Measurements from ENCODE around the gene INPP4B. TPM values are rescaled to one million over a fixed set of nuclear protein-coding genes. Genes with fewer than 3 reads are reported as not detected.

The INPP4B gene
- total and polyA plus RNA-seq, 3 experiments from 2014 or later, result 50.3 to 52.6 (median 52.6) TPM

GRCh38 chr4:142598132-142598531 lies 248.0 kb downstream of the INPP4B start:
- Histone ChIP-seq H3K4me3 (ENCODE audit: low read length) (no peak overlapping the region), H3K36me3 (ENCODE audit: insufficient read depth, low read length) (no peaks in the 10 kb centered on the region), H3K9me3 (ENCODE audit: low read length) (peaks cover 4% of the 10 kb centered on the region), H3K4me1 (ENCODE audit: insufficient read depth, low read length) (no peaks in the 10 kb centered on the region), H3K27me3 (ENCODE audit: insufficient read depth, low read length, poor library complexity, severe bottlenecking) (no peaks in the 10 kb centered on the region), H3K27ac (ENCODE audit: low read depth, low read length) (no peak overlapping the region)
- CTCF ChIA-PET, result no interaction called here
- Mint-ChIP-seq H3K9me3 (peaks cover 2 to 34% (median 19%) of the 10 kb centered on the region in 5 donors), H3K27me3 (no peaks in the 10 kb centered on the region), H3K36me3 (peaks cover 12 to 53% (median 47%) of the 10 kb centered on the region in 3 donors), H3K27ac (peak overlapping the region in 1 of 8 donors; percentile 89), H3K4me1 (no peaks in the 10 kb centered on the region), H3K4me3 (no peak overlapping the region)
- no peak for DNase-seq
- POLR2A ChIA-PET, result no interaction called here

GRCh38 chr4:142596595-142596994 lies 249.5 kb downstream of the INPP4B start:
- Mint-ChIP-seq H3K27me3 (no peaks in the 10 kb centered on the region), H3K4me1 (no peaks in the 10 kb centered on the region), H3K36me3 (peaks cover 11 to 47% (median 44%) of the 10 kb centered on the region in 3 donors), H3K4me3 (no peak overlapping the region), H3K9me3 (peaks cover 0 to 23% (median 8%) of the 10 kb centered on the region in 5 donors), H3K27ac (no peak overlapping the region)
- Histone ChIP-seq H3K4me1 (ENCODE audit: insufficient read depth, low read length) (no peaks in the 10 kb centered on the region), H3K27me3 (ENCODE audit: insufficient read depth, low read length, poor library complexity, severe bottlenecking) (no peaks in the 10 kb centered on the region), H3K9me3 (ENCODE audit: low read length) (no peaks in the 10 kb centered on the region), H3K27ac (ENCODE audit: low read depth, low read length) (no peak overlapping the region), H3K36me3 (ENCODE audit: insufficient read depth, low read length) (no peaks in the 10 kb centered on the region), H3K4me3 (ENCODE audit: low read length) (no peak overlapping the region)
- ChIA-PET POLR2A (no interaction called here), CTCF (no interaction called here)
- no peak for DNase-seq

GRCh38 chr4:142596121-142596520 lies 250.0 kb downstream of the INPP4B start:
- H3K4me1 ChIP-seq (ENCODE audit: insufficient read depth, low read length), result no peaks in the 10 kb centered on the region
- Mint-ChIP-seq H3K4me3 (no peak overlapping the region), H3K9me3 (peaks cover 0 to 21% (median 8%) of the 10 kb centered on the region in 5 donors), H3K4me1 (no peaks in the 10 kb centered on the region), H3K27ac (no peak overlapping the region), H3K36me3 (peaks cover 12 to 47% (median 43%) of the 10 kb centered on the region in 3 donors), H3K27me3 (no peaks in the 10 kb centered on the region)
- H3K4me3 ChIP-seq (ENCODE audit: low read length), result no peak overlapping the region
- no peaks in the 10 kb centered on the region for H3K27me3 ChIP-seq (ENCODE audit: insufficient read depth, low read length, poor library complexity, severe bottlenecking)
- H3K9me3 ChIP-seq (ENCODE audit: low read length), result no peaks in the 10 kb centered on the region
- ChIA-PET POLR2A (no interaction called here), CTCF (no interaction called here)
- no peak overlapping the region for H3K27ac ChIP-seq (ENCODE audit: low read depth, low read length)
- no peaks in the 10 kb centered on the region for H3K36me3 ChIP-seq (ENCODE audit: insufficient read depth, low read length)
- no peak for DNase-seq

- ChIA-PET CTCF (no interaction called here), POLR2A (no interaction called here)
- Mint-ChIP-seq H3K27me3 (no peaks in the 10 kb centered on the region), H3K9me3 (peaks cover 0 to 15% (median 5%) of the 10 kb centered on the region in 5 donors), H3K4me1 (no peaks in the 10 kb centered on the region), H3K4me3 (no peak overlapping the region), H3K36me3 (peaks cover 10 to 46% (median 41%) of the 10 kb centered on the region in 3 donors), H3K27ac (no peak overlapping the region)
- Histone ChIP-seq H3K27me3 (ENCODE audit: insufficient read depth, low read length, poor library complexity, severe bottlenecking) (no peaks in the 10 kb centered on the region), H3K4me3 (ENCODE audit: low read length) (no peak overlapping the region), H3K36me3 (ENCODE audit: insufficient read depth, low read length) (no peaks in the 10 kb centered on the region), H3K9me3 (ENCODE audit: low read length) (no peaks in the 10 kb centered on the region), H3K4me1 (ENCODE audit: insufficient read depth, low read length) (no peaks in the 10 kb centered on the region), H3K27ac (ENCODE audit: low read depth, low read length) (no peak overlapping the region)
- no peak for DNase-seq
Observed at GRCh38 chr4:142595222-142595871, 250.8 kb downstream of the INPP4B start.

GRCh38 chr4:142585411-142585810 lies 260.7 kb downstream of the INPP4B start:
- Mint-ChIP-seq H3K9me3 (peaks cover 0 to 8% (median 0%) of the 10 kb centered on the region in 5 donors), H3K27ac (no peak overlapping the region), H3K4me1 (no peaks in the 10 kb centered on the region), H3K27me3 (no peaks in the 10 kb centered on the region), H3K4me3 (no peak overlapping the region), H3K36me3 (peaks cover 19 to 42% (median 34%) of the 10 kb centered on the region in 3 donors)
- Histone ChIP-seq H3K9me3 (ENCODE audit: low read length) (no peaks in the 10 kb centered on the region), H3K27ac (ENCODE audit: low read depth, low read length) (no peak overlapping the region), H3K36me3 (ENCODE audit: insufficient read depth, low read length) (no peaks in the 10 kb centered on the region), H3K4me1 (ENCODE audit: insufficient read depth, low read length) (no peaks in the 10 kb centered on the region), H3K27me3 (ENCODE audit: insufficient read depth, low read length, poor library complexity, severe bottlenecking) (no peaks in the 10 kb centered on the region), H3K4me3 (ENCODE audit: low read length) (no peak overlapping the region)
- ChIA-PET CTCF (no interaction called here), POLR2A (no interaction called here)
- no peak for DNase-seq

DNA sequence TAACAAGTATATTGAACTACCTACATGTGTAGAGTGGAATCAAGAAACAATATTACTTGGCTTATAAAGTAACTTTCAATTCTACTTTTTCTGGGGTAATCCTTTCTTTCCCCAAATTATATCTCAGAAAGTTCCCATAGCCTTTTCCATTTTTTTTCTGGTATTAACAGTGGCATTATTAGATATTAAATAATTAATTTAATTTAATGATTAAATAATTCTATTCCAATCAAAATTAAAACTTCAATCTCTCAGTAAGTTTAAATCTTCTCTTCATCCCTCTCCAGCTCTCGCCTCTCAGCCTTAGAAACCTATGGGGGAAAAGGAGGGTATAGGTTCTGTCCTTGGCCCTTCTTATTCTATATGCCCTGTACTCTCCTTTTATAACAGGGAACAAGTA lies 262.4 kb downstream of the INPP4B start:
- Histone ChIP-seq H3K36me3 (ENCODE audit: insufficient read depth, low read length) (no peaks in the 10 kb centered on the region), H3K4me3 (ENCODE audit: low read length) (no peak overlapping the region), H3K27me3 (ENCODE audit: insufficient read depth, low read length, poor library complexity, severe bottlenecking) (no peaks in the 10 kb centered on the region), H3K27ac (ENCODE audit: low read depth, low read length) (no peak overlapping the region), H3K4me1 (ENCODE audit: insufficient read depth, low read length) (peaks cover 5% of the 10 kb centered on the region), H3K9me3 (ENCODE audit: low read length) (no peaks in the 10 kb centered on the region)
- H3K4me1 Mint-ChIP-seq, result no peaks in the 10 kb centered on the region
- H3K27ac Mint-ChIP-seq, result no peak overlapping the region
- peaks cover 14 to 31% (median 18%) of the 10 kb centered on the region in 3 donors for H3K36me3 Mint-ChIP-seq
- H3K27me3 Mint-ChIP-seq, result no peaks in the 10 kb centered on the region
- no peaks in the 10 kb centered on the region for H3K9me3 Mint-ChIP-seq
- no peak overlapping the region for H3K4me3 Mint-ChIP-seq
- POLR2A ChIA-PET, result no interaction called here
- CTCF ChIA-PET, result no interaction called here
- DNase-seq, result no peak

DNA sequence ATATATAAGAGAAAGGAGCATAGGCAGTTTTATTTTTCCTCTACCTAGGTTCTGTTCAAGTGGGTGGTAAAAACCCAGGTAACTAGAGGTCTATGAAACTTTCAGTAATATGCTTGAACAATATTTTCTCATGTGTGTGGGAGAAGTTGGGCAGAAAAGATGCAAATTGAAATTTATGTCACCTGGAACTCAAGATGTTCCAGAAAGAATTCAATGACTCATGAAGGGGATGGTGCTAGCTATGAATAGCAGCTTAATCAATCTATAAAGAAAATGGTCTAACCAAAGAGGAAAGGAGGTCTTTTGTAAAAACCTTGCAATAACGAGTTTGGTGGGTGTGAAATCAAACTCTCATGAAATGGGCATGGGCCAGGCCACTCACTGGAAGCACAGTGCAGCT lies 263.8 kb downstream of the INPP4B start:
- ChIA-PET POLR2A (interaction anchor here (0.5 kb wide), 1 partner anchor 573 kb away, joined by 3 read pairs; no protein-coding TSS in a partner anchor), CTCF (no interaction called here)
- Histone ChIP-seq H3K9me3 (ENCODE audit: low read length) (no peaks in the 10 kb centered on the region), H3K27me3 (ENCODE audit: insufficient read depth, low read length, poor library complexity, severe bottlenecking) (no peaks in the 10 kb centered on the region), H3K36me3 (ENCODE audit: insufficient read depth, low read length) (no peaks in the 10 kb centered on the region), H3K27ac (ENCODE audit: low read depth, low read length) (no peak overlapping the region), H3K4me3 (ENCODE audit: low read length) (no peak overlapping the region), H3K4me1 (ENCODE audit: insufficient read depth, low read length) (peaks cover 5% of the 10 kb centered on the region)
- no peak overlapping the region for H3K27ac Mint-ChIP-seq
- no peaks in the 10 kb centered on the region for H3K27me3 Mint-ChIP-seq
- DNase-seq, result no peak
- H3K36me3 Mint-ChIP-seq, result peaks cover 12 to 29% (median 23%) of the 10 kb centered on the region in 3 donors
- H3K9me3 Mint-ChIP-seq, result no peaks in the 10 kb centered on the region
- H3K4me3 Mint-ChIP-seq, result no peak overlapping the region
- H3K4me1 Mint-ChIP-seq, result no peaks in the 10 kb centered on the region

GRCh38 chr4:142581881-142582280 lies 264.2 kb downstream of the INPP4B start:
- POLR2A ChIA-PET, result interaction anchor here (0.5 kb wide), 1 partner anchor 573 kb away, joined by 3 read pairs; no protein-coding TSS in a partner anchor
- no peak for DNase-seq
- H3K27ac ChIP-seq (ENCODE audit: low read depth, low read length), result no peak overlapping the region
- Mint-ChIP-seq H3K9me3 (no peaks in the 10 kb centered on the region), H3K36me3 (peaks cover 15 to 28% (median 22%) of the 10 kb centered on the region in 3 donors), H3K4me1 (no peaks in the 10 kb centered on the region), H3K4me3 (no peak overlapping the region), H3K27ac (no peak overlapping the region), H3K27me3 (no peaks in the 10 kb centered on the region)
- no peaks in the 10 kb centered on the region for H3K27me3 ChIP-seq (ENCODE audit: insufficient read depth, low read length, poor library complexity, severe bottlenecking)
- H3K9me3 ChIP-seq (ENCODE audit: low read length), result no peaks in the 10 kb centered on the region
- CTCF ChIA-PET, result no interaction called here
- H3K4me1 ChIP-seq (ENCODE audit: insufficient read depth, low read length), result peaks cover 5% of the 10 kb centered on the region
- H3K36me3 ChIP-seq (ENCODE audit: insufficient read depth, low read length), result no peaks in the 10 kb centered on the region
- no peak overlapping the region for H3K4me3 ChIP-seq (ENCODE audit: low read length)
